NCI-H774 (cell line): ENCODE data around the gene RPL37A.

ENCODE experiments used
- DNase-seq: peaks from one replicate; lab custom pipeline; 2025; lab: John Stamatoyannopoulos, UW

RPL37A gene

DNA sequence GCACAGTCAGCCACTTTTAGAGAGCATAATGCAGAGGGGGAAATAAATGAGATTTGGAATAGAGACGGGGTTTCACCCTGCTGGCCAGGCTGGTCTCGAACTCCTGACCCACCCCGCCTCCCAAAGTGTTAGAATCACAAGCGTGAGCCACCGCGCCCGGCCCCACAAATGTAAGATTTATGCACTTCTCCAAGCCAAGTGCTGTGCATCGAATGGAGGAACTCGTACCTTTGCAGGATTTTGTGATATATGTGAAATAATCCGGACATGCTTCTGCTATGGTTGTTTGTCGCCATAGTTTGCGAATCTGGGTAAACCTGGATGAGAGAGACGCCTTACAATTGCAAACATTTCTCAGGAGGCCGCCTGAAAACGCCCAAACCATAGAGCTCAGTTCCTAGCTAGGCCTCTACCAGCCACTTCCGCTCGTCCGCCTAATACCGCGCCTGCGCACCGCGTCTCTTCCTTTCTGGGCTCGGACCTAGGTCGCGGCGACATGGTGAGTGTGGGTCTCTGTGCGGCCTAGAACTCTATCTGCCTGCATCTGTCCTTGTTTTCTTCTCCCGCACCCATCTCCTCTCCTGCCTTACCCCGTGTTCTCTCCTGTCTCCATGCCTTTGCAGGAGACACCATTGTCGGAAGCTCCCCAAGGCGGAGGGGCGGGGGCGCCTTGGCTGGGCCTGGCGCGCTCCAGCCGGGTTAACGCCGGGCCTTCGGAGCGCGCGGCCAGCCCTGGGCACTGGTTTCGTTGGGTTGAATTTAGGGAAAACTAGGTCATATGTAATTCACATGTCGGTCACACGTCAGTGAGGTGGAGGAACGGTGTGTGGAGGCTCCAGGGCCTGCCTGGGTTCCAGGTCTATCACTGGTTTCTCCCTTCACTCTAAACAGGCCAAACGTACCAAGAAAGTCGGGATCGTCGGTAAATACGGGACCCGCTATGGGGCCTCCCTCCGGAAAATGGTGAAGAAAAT, at the start of gene RPL37A:
RPL37A (plus strand) TSS at position 466 of the 974 bp plus-strand sequence; CDS start at position 497, 31 bp downstream.
- peak; percentile 93 for DNase-seq

GRCh38 chr2:216450346-216450745, 48.3 kb upstream of the RPL37A start:
- no peak for DNase-seq

- no peak for DNase-seq
These were observed 47.9 kb upstream of the RPL37A start for GRCh38 chr2:216450784-216451183.

GRCh38 chr2:216453955-216454614, 44.6 kb upstream of the RPL37A start:
- no peak for DNase-seq

GRCh38 chr2:216463148-216463547, 35.5 kb upstream of the RPL37A start:
- DNase-seq: no peak

DNA sequence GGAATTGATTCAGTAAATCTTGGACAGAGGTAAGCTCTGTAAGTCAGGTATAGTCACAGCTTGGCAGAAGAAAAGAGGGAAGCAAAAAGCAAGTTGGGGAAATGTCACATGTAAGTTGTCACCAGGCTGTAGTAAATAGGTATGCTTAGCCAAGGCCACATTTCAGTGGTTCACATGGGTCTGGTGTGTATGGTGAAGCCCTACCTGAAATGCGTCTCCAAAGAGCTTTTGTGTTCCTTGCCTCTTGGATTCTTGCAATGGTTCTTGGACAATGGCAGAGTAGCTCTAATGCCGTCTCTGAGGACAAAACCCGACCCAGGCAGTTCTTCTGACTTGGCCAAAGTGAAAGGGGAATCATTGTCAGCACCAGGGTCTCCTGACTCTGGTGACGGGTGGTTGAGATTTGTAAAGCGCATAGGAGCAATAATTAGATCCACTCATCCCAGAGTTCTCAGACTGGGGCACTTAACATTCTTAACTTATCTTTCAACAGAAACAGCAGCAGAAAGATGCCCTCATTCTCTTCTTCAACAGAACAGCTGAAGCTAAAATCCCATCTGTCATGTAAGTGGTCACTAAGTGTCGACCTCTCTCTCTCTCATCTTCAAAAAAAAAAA, 34.4 kb upstream of the RPL37A start:
- DNase-seq: no peak

- no peak for DNase-seq
These were observed 33.0 kb upstream of the RPL37A start for GRCh38 chr2:216465579-216466195.

GRCh38 chr2:216467845-216468244, 30.8 kb upstream of the RPL37A start:
- no peak for DNase-seq

GRCh38 chr2:216469661-216470060, 29.0 kb upstream of the RPL37A start:
- no peak for DNase-seq

- no peak for DNase-seq
These were observed 25.5 kb upstream of the RPL37A start for GRCh38 chr2:216473187-216473586.

DNA sequence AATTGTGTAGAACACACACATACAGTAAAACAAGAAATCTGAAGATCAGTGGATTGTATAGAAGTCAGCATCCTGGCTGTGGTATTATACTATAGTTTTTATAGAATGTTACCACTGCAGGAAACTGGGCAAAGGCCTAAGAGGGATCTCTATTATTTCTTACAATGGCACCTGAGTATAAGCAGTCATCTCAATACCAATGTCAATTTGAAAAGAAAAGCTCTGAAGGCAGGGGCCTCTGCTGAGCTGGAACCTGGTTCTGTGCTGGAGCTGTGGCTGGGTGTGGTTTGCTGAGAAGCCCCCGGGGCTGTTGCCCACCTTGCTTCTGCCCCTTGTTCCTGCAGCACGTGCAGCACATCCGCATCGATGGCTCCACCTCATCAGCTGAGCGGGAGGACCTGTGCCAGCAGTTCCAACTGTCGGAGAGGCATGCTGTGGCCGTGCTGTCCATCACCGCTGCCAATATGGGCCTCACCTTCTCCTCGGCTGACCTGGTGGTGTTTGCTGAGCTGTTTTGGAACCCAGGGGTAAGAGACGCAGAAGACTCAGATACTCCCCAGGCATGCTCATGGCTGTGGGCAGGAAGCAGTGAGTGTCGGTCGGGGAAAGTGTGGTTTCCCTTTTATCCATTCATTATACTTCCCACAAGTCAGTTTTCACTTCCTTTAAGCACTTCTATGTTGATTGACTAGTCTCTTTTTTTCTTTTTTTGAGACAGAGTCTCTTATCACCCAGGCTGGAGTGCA, 23.5 kb upstream of the RPL37A start:
- DNase-seq: no peak

GRCh38 chr2:216475767-216476166, 22.9 kb upstream of the RPL37A start:
- no peak for DNase-seq

DNA sequence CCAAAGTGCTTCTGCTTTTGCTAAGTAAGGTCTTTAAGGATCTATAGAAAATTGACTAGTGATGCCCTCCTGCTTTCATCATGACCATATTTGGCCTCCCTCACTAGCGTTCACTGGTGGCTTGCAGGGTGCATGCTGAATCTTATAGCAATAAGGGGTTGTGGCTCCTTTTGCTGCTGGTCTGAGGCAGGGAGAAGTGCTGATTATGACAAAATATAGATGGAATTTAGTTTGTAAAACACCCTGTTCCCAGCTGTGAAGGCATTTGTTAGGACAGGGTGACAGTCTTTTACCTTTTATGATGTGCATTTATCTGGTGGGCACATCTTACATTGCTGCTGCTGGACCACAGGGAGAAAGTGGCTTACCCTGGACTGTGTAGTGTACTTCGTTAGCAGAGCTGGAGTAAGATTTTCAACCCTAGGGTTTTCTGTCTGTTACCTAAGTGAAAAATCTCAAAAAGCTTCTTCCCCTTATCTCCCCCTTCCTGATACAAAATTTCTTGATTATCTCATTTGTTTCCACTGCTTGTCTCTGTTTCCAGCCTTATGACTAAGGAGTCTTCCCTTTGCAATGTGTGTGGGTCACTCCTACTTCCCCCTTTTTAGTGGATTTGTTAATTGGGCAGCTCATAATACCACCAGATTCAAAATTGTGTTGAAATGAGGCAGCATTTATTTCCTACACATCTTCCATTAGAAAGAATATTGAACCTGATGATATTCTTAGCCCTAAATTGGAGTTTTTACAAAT, 21.2 kb upstream of the RPL37A start:
- no peak for DNase-seq

DNA sequence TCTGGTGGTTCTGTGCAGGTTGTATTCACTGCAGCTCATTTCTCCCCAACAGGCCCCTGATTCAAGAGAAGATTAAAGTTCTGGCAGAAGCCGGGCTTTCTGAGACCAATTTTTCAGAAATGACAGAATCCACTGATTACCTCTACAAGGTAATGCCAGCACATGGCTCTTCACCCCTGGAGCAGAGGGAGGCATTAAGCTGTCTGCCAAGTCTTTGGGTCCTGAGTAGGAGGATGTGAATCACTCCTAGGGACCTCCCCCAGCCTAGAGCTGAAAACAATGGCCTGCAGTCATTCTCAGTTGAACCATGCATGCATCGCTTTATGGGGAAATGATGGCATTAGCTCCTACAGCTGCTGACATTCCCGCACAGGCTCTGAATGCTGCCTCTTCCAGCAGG, 20.5 kb upstream of the RPL37A start:
- DNase-seq: no peak

DNA sequence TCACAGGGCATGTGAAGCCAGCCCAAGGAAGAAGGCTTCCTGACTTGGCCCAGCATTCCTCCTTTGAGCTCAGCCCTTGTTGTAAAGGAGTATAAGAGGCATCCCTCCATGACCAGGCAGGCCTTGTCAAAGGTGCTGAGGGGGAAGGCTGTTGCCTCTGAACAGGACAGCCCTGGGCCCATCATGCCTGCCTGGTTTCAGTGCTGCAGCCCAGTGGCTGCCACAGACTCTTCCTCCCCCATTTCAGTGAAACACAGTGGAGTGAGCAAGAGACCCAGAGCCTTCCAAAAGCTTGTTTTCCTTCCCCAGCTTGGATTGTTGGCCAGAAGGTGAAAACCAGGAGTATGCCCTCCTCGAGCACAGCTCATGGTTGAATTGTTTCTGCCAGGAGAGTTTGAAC, 19.9 kb upstream of the RPL37A start:
- DNase-seq: no peak

DNA sequence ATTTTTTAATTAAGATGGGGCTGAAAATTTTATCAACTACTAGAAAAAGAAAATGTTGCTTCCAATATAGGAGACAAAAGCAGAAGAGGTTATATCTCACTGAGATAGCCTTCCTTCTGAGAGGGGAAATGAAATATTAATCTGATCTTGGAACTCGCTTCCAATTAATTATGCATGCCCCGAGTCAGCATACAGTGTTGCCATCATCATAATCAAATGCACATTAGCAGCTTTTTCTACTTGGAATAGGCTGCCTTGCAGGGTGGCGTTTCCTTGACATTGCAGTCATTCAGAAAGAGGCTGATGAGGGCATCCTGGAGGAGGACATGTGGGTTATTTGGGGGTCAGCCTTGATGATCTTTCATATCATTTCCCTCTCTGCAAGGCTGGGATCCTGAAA, 18.4 kb upstream of the RPL37A start:
- no peak for DNase-seq

DNA sequence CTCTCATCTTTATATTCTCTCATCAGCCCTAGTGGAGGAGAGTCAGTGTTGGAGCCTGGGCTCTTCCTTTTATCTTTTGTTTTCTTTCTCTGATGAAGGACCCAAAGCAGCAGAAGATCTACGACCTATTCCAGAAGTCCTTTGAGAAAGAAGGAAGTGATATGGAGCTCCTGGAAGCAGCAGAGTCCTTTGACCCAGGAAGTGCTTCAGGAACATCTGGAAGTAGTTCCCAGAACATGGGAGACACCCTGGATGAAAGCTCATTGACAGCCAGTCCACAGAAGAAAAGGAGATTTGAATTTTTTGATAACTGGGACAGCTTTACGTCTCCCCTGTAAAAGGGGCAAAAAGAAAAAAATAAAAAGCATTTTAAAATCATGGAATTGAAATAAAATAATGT, 16.0 kb upstream of the RPL37A start:
- DNase-seq: no peak

DNA sequence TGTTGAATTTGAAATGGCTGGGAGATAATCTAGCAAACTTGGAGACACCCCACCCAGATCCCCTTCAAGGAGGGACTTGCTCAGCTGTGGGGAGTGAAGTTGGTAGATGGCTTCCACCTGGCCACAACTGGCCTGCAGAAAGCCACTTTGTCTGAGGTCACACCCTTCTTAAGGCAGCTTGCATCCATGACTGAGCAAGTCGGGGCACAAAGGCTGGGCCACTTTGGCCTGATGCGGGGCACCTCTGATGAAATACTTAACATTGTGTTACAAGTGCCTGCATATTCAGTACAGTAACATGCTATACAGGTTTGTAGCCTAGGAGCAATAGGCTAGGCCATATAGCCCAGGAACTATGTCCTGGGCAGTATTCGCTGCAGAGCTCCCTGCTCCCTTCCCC, 13.4 kb upstream of the RPL37A start:
- no peak for DNase-seq

DNA sequence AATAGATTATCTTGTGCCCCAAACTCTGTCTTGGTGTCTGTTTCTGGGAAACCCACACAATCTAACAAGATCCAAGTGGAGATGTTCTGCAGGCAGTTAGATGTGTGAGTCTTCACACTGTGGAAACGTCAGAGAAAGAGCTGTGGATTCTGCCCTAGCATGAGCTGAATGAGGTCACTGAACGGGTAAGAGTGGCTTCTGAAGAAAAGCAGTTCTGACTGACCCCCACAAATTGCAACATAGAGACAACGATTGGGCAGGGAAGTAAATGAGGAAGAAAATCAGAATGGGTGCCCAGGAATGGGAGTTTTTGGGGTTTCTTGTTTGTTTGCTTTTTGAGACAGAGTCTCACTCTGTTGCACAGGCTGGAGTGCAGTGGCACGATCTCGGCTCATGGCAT, 12.9 kb upstream of the RPL37A start:
- DNase-seq: no peak

- no peak for DNase-seq
These were observed 12.4 kb upstream of the RPL37A start for GRCh38 chr2:216486271-216486670.

GRCh38 chr2:216486708-216487107, 11.9 kb upstream of the RPL37A start:
- no peak for DNase-seq
